Stomach smooth muscle (tissue), 2 donors: ENCODE data around the gene ANO7.

Experiments
- H3K27ac ChIP-seq: one replicate; pipeline ENCODE4 v1.7.0; 2013; ENCODE audit warnings: mild to moderate bottlenecking, low read length, inconsistent platforms
- H3K27me3 ChIP-seq, 2 donors: one replicate each; pipeline ENCODE4 v1.7.0; 2013; ENCODE audit warnings: low read length in 2 of 2; ENCODE audit not compliant: insufficient read depth in 2 of 2, control insufficient read depth in 1 of 2
- H3K36me3 ChIP-seq, 2 donors: one replicate each; pipeline ENCODE4 v1.7.0; 2013; ENCODE audit warnings: low read length in 2 of 2; ENCODE audit not compliant: control insufficient read depth in 2 of 2, insufficient read depth in 2 of 2
- H3K4me1 ChIP-seq: one replicate; pipeline ENCODE4 v1.7.0; 2013; ENCODE audit warnings: low read length; ENCODE audit not compliant: control insufficient read depth, insufficient read depth
- H3K4me3 ChIP-seq, 2 donors: one replicate each; pipeline ENCODE4 v1.7.0; 2013; ENCODE audit warnings: low read length in 2 of 2
- H3K9ac ChIP-seq, 2 donors: one replicate each; pipeline ENCODE4 v1.7.0; 2013; ENCODE audit warnings: low read length in 2 of 2, mild to moderate bottlenecking in 1 of 2
- H3K9me3 ChIP-seq, 2 donors: one replicate each; pipeline ENCODE4 v1.7.0; 2013; ENCODE audit warnings: low read length in 2 of 2; ENCODE audit not compliant: control insufficient read depth in 2 of 2
- donor health status: healthy.
- donor health status: Pancreatic carcinoma.

The ANO7 gene

DNA sequence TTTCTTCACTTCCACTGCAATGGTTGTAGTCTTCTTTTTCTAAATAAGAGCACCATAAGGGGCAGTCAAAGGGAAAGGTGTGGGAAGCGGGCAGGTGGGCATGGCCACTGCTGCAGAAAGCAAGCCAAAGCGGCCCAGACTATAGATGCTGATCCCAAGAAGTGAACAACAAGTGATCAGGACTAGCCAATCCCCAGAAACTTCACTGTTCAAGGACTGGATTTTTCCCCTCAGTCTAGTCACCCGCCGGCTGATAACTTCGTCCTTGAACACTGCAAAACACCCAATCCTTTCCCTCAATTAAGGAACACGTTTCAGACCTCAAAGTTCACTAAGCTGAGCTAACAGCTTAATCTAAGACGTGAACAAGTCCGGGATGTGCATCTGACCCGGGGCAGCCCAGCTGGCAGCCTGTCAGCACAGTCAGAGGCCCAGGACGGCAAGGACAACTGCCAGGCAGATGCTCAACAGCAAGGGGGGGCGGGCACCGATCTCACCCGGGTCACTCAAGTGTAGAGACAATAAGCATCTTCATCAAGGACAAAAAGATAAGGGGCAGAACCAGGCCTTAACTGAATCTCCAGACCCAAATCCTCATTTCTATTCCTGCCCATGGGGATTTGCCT lies 67.2 kb downstream of the ANO7 start:
- no peak overlapping the region for H3K27ac ChIP-seq
- no peak overlapping the region for H3K4me3 ChIP-seq
- H3K4me1 ChIP-seq, result no peaks in the 10 kb centered on the region
- H3K27me3 ChIP-seq, result no peaks in the 10 kb centered on the region
- no peaks in the 10 kb centered on the region for H3K9me3 ChIP-seq
- H3K9ac ChIP-seq, result peak overlapping the region in 1 of 2 donors; percentile 5
- H3K36me3 ChIP-seq, result peaks cover 56 to 66% of the 10 kb centered on the region in 2 donors

- H3K9me3 ChIP-seq, result no peaks in the 10 kb centered on the region
- H3K4me3 ChIP-seq, result no peak overlapping the region
- H3K27me3 ChIP-seq, result no peaks in the 10 kb centered on the region
- peaks cover 55 to 63% of the 10 kb centered on the region in 2 donors for H3K36me3 ChIP-seq
- H3K4me1 ChIP-seq, result no peaks in the 10 kb centered on the region
- H3K27ac ChIP-seq, result no peak overlapping the region
- peak overlapping the region in 1 of 2 donors; percentile 5 for H3K9ac ChIP-seq
These were observed 67.7 kb downstream of the ANO7 start for GRCh38 chr2:241256168-241256545.

DNA sequence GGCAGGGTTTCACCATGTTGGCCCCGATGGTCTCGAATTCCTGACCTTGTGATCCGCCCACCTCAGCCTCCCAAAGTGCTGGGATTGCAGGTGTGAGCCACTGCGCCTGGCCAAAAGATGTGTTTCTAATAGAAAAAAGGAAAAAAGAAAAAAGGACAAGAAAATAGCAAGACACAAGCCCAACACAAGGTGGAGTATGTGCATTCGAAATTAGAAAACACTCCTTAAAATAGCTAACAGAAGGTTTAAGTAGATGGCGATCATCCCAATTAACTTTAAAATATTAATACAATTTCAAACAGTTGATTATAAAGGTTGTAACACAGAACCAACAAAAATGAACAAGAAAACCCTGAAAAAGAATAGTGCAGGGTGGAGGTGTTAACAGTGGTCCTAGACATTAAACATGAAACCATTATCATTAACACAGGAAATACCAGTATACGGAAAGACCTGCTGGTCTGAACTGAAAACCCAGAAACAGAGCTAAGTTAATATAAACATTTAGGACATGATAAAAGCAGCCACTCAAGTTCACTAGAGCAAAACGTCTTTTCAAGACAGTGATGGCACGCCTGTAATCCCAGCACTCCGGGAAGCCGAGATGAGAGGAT lies 69.0 kb downstream of the ANO7 start:
- no peaks in the 10 kb centered on the region for H3K9me3 ChIP-seq
- H3K4me3 ChIP-seq, result no peak overlapping the region
- H3K27ac ChIP-seq, result no peak overlapping the region
- peaks cover 59 to 64% of the 10 kb centered on the region in 2 donors for H3K36me3 ChIP-seq
- no peaks in the 10 kb centered on the region for H3K27me3 ChIP-seq
- no peaks in the 10 kb centered on the region for H3K4me1 ChIP-seq
- H3K9ac ChIP-seq, result no peak overlapping the region

DNA sequence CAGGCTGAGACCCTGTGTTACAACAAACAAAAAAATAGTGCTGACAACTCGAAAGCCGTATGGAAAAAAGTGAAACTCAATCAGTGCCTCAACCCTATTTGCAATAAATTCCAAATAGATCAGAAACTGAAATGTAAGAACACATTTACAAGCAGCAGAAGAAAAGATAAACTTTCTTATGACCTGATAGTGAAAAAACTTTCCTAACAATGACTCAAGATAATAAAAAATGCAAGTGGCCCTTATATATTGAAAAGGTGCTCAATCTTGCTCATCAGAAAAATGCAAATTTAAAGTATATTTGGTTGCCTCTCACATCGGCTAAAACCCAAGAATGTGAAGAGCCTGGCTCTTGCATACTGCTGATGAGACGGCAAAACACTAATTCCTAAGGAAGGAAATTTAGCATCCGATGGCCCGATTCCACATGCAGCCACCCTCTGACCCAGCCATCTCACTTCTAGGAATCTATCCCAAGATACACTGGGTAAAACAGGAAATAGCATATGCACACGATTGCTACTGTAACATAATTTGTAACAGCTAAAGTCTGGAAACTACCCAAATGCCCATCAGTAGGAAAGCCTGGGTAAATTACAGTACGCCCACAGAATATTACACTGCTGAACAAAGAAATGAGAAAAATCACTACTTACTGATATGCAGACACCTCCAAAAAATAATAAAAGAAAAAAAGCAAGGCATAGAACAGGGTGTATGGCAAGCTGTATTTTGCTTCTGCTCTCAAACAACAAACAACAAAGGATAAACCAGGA lies 70.2 kb downstream of the ANO7 start:
- H3K4me3 ChIP-seq, result no peak overlapping the region
- no peak overlapping the region for H3K9ac ChIP-seq
- H3K27ac ChIP-seq, result no peak overlapping the region
- H3K36me3 ChIP-seq, result peaks cover 59 to 63% of the 10 kb centered on the region in 2 donors
- no peaks in the 10 kb centered on the region for H3K27me3 ChIP-seq
- no peaks in the 10 kb centered on the region for H3K9me3 ChIP-seq
- no peaks in the 10 kb centered on the region for H3K4me1 ChIP-seq

DNA sequence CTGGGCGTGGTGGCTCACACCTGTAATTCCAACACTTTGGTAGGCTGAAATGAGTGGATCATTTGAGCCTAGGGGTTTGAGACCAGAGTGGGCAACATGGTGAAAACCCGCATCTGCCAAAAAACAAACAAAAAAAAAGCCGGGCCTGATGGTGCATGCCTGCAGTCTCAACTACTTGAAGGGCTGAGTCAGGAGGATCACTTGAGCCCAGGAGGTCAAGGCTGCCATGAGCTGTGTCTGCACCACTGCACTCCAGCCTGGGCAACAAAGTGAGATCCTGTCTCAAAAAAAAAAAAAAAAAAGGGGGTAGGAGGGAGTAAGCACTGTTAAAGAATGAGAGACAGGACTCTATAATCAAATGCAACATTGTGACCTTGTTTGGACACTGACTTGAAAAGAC lies 72.4 kb downstream of the ANO7 start:
- Histone ChIP-seq H3K9me3 (no peaks in the 10 kb centered on the region), H3K9ac (no peak overlapping the region), H3K4me3 (no peak overlapping the region), H3K36me3 (peaks cover 49 to 57% of the 10 kb centered on the region in 2 donors), H3K4me1 (no peaks in the 10 kb centered on the region), H3K27ac (no peak overlapping the region), H3K27me3 (no peaks in the 10 kb centered on the region)

DNA sequence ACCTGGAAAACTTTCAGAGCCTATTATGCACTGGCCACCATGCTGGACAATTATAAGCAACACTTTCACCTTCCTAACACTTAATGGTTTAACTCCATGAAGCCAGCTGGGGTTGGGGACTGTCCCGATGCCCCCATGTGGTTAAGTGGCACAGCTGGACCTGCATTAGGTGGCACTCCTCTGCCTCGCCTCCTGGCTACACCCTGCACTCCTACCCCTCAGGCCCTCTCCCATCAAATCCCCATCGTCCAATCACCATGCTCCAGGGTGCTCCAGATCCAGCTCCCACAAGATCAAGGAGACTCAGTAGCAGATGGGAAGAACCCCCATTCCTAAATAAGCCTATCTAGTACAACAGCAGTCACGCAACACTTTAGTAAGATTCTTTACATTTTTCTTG lies 73.2 kb downstream of the ANO7 start:
- no peak overlapping the region for H3K9ac ChIP-seq
- no peaks in the 10 kb centered on the region for H3K9me3 ChIP-seq
- no peaks in the 10 kb centered on the region for H3K27me3 ChIP-seq
- no peaks in the 10 kb centered on the region for H3K4me1 ChIP-seq
- peaks cover 46 to 55% of the 10 kb centered on the region in 2 donors for H3K36me3 ChIP-seq
- no peak overlapping the region for H3K4me3 ChIP-seq
- H3K27ac ChIP-seq, result no peak overlapping the region

GRCh38 chr2:241263061-241263460 lies 74.6 kb downstream of the ANO7 start:
- no peak overlapping the region for H3K27ac ChIP-seq
- H3K27me3 ChIP-seq, result no peaks in the 10 kb centered on the region
- H3K9ac ChIP-seq, result no peak overlapping the region
- peaks cover 50 to 58% of the 10 kb centered on the region in 2 donors for H3K36me3 ChIP-seq
- no peak overlapping the region for H3K4me3 ChIP-seq
- H3K4me1 ChIP-seq, result no peaks in the 10 kb centered on the region
- no peaks in the 10 kb centered on the region for H3K9me3 ChIP-seq

GRCh38 chr2:241265506-241265905 lies 77.0 kb downstream of the ANO7 start:
- Histone ChIP-seq H3K9ac (no peak overlapping the region), H3K27ac (no peak overlapping the region), H3K27me3 (no peaks in the 10 kb centered on the region), H3K4me3 (no peak overlapping the region), H3K9me3 (no peaks in the 10 kb centered on the region), H3K36me3 (peaks cover 46 to 52% of the 10 kb centered on the region in 2 donors), H3K4me1 (peaks cover 15% of the 10 kb centered on the region)

DNA sequence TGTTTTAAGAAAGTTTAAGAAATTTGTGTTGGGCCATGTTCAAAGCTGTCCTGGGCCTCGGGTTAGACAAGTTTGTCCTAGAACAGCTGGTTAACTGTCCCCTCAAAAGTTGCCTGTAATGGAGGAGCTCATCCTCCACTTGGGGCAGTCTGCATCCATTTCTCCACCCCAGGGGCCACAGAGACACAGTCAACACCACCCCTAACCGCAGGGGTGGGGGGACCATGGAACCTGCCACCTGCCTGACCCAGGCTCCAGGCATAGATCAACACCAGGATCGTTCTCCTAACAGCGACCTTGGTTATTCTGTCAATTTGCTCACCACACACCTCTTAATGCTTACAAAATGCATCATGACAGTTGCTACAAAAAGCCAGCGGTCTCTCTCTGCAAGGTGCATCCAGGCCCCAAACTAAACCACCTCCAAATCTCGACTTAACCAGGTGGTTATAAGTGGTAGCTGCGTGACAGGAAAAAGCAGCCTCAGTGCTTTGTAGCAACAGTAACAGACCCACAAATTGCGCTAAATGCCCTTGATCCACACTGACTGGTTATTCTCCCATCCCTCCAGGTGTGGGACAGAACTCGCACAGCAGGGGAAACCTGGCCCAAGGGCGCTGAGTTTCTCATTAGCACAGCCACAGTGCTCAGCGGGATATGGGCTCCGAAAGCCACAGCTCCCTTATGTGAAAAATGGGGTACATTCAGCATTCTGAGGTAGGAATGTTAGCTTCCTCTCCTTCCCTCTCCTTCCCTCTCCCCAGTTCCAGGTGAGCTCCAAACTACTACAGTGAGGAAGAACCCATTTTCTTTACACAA lies 79.0 kb downstream of the ANO7 start:
- Histone ChIP-seq H3K4me3 (no peak overlapping the region), H3K9ac (no peak overlapping the region), H3K27ac (no peak overlapping the region), H3K4me1 (peaks cover 24% of the 10 kb centered on the region), H3K9me3 (no peaks in the 10 kb centered on the region), H3K36me3 (peaks cover 32 to 36% of the 10 kb centered on the region in 2 donors), H3K27me3 (no peaks in the 10 kb centered on the region)

DNA sequence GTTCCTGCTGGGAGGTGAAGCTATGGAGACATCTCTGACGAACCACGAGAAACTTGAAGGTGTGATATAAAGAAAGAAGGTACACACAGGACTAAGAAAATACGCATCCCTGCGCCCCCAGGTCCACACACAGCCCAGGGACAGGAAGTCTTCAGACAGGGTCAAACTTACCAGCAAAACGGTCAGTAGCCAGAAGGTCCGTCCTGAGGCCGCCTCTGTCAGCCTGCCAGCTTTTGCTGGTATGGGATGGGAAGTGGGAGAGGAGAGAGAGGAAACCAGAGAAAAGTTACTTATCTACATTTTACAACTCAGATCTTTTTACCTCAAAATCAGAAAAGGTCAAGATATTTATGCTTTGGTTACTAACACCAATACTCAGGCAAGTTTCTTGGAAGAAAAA lies 79.8 kb downstream of the ANO7 start:
- peaks cover 23 to 28% of the 10 kb centered on the region in 2 donors for H3K36me3 ChIP-seq
- H3K27me3 ChIP-seq, result no peaks in the 10 kb centered on the region
- no peak overlapping the region for H3K9ac ChIP-seq
- no peak overlapping the region for H3K4me3 ChIP-seq
- no peaks in the 10 kb centered on the region for H3K9me3 ChIP-seq
- H3K27ac ChIP-seq, result no peak overlapping the region
- peaks cover 30% of the 10 kb centered on the region for H3K4me1 ChIP-seq
